Measurements from ENCODE around the gene RBP5.

DNA sequence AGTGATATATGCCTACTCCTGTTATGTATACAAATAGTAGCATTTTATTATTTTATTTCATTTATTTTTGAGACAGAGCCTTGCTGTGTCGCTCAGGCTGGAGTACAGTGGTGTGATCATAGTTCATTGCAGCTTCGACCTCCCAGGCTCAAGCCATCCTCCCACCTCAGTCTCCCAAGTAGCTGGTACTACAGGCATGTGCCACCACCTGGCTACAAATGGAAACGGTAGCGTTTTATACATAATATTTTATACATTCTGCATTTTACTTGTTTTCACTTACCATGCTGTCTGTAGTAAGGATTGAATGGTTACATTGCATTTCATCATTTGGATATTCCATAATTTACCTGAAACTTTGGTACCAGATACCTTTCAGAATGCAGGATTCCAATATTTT lies 50.5 kb downstream of the RBP5 start:
- TF ChIP-seq, protein P1, sequence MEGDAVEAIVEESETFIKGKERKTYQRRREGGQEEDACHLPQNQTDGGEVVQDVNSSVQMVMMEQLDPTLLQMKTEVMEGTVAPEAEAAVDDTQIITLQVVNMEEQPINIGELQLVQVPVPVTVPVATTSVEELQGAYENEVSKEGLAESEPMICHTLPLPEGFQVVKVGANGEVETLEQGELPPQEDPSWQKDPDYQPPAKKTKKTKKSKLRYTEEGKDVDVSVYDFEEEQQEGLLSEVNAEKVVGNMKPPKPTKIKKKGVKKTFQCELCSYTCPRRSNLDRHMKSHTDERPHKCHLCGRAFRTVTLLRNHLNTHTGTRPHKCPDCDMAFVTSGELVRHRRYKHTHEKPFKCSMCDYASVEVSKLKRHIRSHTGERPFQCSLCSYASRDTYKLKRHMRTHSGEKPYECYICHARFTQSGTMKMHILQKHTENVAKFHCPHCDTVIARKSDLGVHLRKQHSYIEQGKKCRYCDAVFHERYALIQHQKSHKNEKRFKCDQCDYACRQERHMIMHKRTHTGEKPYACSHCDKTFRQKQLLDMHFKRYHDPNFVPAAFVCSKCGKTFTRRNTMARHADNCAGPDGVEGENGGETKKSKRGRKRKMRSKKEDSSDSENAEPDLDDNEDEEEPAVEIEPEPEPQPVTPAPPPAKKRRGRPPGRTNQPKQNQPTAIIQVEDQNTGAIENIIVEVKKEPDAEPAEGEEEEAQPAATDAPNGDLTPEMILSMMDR (IDR thresholded peaks at IDR 0.05; ENCODE audit: insufficient read depth, low read length), result no peak
- TF ChIP-seq, protein P2, sequence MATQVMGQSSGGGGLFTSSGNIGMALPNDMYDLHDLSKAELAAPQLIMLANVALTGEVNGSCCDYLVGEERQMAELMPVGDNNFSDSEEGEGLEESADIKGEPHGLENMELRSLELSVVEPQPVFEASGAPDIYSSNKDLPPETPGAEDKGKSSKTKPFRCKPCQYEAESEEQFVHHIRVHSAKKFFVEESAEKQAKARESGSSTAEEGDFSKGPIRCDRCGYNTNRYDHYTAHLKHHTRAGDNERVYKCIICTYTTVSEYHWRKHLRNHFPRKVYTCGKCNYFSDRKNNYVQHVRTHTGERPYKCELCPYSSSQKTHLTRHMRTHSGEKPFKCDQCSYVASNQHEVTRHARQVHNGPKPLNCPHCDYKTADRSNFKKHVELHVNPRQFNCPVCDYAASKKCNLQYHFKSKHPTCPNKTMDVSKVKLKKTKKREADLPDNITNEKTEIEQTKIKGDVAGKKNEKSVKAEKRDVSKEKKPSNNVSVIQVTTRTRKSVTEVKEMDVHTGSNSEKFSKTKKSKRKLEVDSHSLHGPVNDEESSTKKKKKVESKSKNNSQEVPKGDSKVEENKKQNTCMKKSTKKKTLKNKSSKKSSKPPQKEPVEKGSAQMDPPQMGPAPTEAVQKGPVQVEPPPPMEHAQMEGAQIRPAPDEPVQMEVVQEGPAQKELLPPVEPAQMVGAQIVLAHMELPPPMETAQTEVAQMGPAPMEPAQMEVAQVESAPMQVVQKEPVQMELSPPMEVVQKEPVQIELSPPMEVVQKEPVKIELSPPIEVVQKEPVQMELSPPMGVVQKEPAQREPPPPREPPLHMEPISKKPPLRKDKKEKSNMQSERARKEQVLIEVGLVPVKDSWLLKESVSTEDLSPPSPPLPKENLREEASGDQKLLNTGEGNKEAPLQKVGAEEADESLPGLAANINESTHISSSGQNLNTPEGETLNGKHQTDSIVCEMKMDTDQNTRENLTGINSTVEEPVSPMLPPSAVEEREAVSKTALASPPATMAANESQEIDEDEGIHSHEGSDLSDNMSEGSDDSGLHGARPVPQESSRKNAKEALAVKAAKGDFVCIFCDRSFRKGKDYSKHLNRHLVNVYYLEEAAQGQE (IDR thresholded peaks at IDR 0.05; ENCODE audit: insufficient replicate concordance, low read depth), result no peak

All from HL-60 (cell line).